Liver (tissue), 3 donors: ENCODE results near the gene TRA2A.

Experiments used
- FOXA1 ChIP-seq: IDR thresholded peaks from 2 replicates; pipeline ENCODE4 v1.6.1; 2016; ENCODE audit warnings: antibody characterized with exemption
- RAD21 ChIP-seq, 2 donors: IDR thresholded peaks; 2 replicates each; pipeline ENCODE4 v1.6.1; 2016; ENCODE audit warnings: antibody characterized with exemption in 2 of 2, mild to moderate bottlenecking in 2 of 2
- SP1 ChIP-seq: IDR thresholded peaks from 2 replicates; pipeline ENCODE4 v1.6.1; 2018; ENCODE audit warnings: antibody characterized with exemption, mild to moderate bottlenecking
- TAF1 ChIP-seq: conservative IDR thresholded peaks from 2 replicates; pipeline ENCODE4 v1.6.1; 2016; ENCODE audit warnings: antibody characterized with exemption, mild to moderate bottlenecking
- TF ChIP-seq, protein P1 (sequence below): fragments of 150-350 bp; IDR thresholded peaks from 2 replicates; pipeline ENCODE4 v1.5.1; 2017; ENCODE audit warnings: improper control_type of control experiment, low read depth, low read length; ENCODE audit not compliant: missing input control
- TF ChIP-seq, protein P2 (sequence below): IDR thresholded peaks from 2 replicates; pipeline ENCODE4 v1.6.1; 2016; ENCODE audit warnings: antibody characterized with exemption, mild to moderate bottlenecking
- TF ChIP-seq, protein P3 (sequence below): IDR thresholded peaks from 2 replicates; pipeline ENCODE4 v1.6.1; 2016; ENCODE audit warnings: antibody characterized with exemption
- donor health status: healthy.
- donor health status: healthy.

DNA sequence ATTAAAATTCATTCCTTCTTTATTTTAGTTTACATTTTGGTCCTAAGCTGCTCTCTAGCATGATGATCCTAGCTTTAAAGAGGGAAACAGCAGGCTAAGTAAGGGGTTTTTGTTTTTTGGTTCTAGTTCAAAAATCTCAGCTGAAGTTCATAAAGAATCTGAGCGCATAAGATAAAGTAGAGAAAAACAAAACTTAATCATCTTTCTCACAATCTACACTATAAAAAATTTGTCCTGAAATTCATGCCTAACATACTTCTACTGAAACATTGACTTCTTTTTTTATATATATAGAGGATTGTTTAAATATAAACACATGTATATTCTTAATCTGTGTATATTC lies 54.7 kb downstream of the TRA2A start:
- TF ChIP-seq, protein P1, sequence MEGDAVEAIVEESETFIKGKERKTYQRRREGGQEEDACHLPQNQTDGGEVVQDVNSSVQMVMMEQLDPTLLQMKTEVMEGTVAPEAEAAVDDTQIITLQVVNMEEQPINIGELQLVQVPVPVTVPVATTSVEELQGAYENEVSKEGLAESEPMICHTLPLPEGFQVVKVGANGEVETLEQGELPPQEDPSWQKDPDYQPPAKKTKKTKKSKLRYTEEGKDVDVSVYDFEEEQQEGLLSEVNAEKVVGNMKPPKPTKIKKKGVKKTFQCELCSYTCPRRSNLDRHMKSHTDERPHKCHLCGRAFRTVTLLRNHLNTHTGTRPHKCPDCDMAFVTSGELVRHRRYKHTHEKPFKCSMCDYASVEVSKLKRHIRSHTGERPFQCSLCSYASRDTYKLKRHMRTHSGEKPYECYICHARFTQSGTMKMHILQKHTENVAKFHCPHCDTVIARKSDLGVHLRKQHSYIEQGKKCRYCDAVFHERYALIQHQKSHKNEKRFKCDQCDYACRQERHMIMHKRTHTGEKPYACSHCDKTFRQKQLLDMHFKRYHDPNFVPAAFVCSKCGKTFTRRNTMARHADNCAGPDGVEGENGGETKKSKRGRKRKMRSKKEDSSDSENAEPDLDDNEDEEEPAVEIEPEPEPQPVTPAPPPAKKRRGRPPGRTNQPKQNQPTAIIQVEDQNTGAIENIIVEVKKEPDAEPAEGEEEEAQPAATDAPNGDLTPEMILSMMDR, result no peak
- TF ChIP-seq FOXA1, result no peak
- no peak for TF ChIP-seq SP1
- TF ChIP-seq, protein P2, sequence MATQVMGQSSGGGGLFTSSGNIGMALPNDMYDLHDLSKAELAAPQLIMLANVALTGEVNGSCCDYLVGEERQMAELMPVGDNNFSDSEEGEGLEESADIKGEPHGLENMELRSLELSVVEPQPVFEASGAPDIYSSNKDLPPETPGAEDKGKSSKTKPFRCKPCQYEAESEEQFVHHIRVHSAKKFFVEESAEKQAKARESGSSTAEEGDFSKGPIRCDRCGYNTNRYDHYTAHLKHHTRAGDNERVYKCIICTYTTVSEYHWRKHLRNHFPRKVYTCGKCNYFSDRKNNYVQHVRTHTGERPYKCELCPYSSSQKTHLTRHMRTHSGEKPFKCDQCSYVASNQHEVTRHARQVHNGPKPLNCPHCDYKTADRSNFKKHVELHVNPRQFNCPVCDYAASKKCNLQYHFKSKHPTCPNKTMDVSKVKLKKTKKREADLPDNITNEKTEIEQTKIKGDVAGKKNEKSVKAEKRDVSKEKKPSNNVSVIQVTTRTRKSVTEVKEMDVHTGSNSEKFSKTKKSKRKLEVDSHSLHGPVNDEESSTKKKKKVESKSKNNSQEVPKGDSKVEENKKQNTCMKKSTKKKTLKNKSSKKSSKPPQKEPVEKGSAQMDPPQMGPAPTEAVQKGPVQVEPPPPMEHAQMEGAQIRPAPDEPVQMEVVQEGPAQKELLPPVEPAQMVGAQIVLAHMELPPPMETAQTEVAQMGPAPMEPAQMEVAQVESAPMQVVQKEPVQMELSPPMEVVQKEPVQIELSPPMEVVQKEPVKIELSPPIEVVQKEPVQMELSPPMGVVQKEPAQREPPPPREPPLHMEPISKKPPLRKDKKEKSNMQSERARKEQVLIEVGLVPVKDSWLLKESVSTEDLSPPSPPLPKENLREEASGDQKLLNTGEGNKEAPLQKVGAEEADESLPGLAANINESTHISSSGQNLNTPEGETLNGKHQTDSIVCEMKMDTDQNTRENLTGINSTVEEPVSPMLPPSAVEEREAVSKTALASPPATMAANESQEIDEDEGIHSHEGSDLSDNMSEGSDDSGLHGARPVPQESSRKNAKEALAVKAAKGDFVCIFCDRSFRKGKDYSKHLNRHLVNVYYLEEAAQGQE, result no peak
- TF ChIP-seq, protein P3, sequence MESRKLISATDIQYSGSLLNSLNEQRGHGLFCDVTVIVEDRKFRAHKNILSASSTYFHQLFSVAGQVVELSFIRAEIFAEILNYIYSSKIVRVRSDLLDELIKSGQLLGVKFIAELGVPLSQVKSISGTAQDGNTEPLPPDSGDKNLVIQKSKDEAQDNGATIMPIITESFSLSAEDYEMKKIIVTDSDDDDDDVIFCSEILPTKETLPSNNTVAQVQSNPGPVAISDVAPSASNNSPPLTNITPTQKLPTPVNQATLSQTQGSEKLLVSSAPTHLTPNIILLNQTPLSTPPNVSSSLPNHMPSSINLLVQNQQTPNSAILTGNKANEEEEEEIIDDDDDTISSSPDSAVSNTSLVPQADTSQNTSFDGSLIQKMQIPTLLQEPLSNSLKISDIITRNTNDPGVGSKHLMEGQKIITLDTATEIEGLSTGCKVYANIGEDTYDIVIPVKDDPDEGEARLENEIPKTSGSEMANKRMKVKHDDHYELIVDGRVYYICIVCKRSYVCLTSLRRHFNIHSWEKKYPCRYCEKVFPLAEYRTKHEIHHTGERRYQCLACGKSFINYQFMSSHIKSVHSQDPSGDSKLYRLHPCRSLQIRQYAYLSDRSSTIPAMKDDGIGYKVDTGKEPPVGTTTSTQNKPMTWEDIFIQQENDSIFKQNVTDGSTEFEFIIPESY, result no peak
- no peak for TF ChIP-seq RAD21 (IDR thresholded peaks at IDR 0.05)
- TF ChIP-seq TAF1, result no peak
